HEK293 (cell line): ENCODE results near the gene HPS6.

ENCODE experiments used
- GLI2 ChIP-seq: fragments of 450-650 bp; formaldehyde crosslinking; IDR thresholded peaks from 2 replicates; pipeline ENCODE4; 2017; ENCODE audit warnings: missing biosample characterization, missing genetic modification characterization, low read depth, borderline replicate concordance
- GLIS2 ChIP-seq: fragments of 450-650 bp; formaldehyde crosslinking; IDR thresholded peaks from 2 replicates; pipeline ENCODE4 v1.5.1; 2016; ENCODE audit warnings: missing biosample characterization, missing genetic modification characterization
- MEIS1 ChIP-seq: sonication (generic); formaldehyde crosslinking; IDR thresholded peaks from 2 replicates; pipeline ENCODE4 v1.8.1; 2022; ENCODE audit warnings: missing genetic modification reagents, mild to moderate bottlenecking, borderline replicate concordance
- MZF1 ChIP-seq: fragments of 450-650 bp; formaldehyde crosslinking; IDR thresholded peaks from 2 replicates; pipeline ENCODE4 v1.5.1; 2017; ENCODE audit warnings: missing biosample characterization, missing genetic modification characterization, borderline replicate concordance
- YY1 ChIP-seq: fragments of 450-650 bp; formaldehyde crosslinking; IDR thresholded peaks from 2 replicates; pipeline ENCODE4 v1.5.1; 2018; ENCODE audit warnings: missing biosample characterization, missing genetic modification characterization
- ZNF404 ChIP-seq: fragments of 450-650 bp; formaldehyde crosslinking; IDR thresholded peaks from 2 replicates; pipeline ENCODE4 v1.5.1; 2017; ENCODE audit warnings: missing biosample characterization, missing genetic modification characterization
- ZNF416 ChIP-seq: fragments of 450-650 bp; formaldehyde crosslinking; IDR thresholded peaks from 2 replicates; pipeline ENCODE4 v1.5.1; 2016; ENCODE audit warnings: missing biosample characterization, missing genetic modification characterization
- ZNF549 ChIP-seq: fragments of 450-650 bp; IDR thresholded peaks from 2 replicates; pipeline ENCODE4 v1.5.1; 2018; ENCODE audit warnings: missing biosample characterization, missing genetic modification characterization, mild to moderate bottlenecking, inconsistent platforms, moderate library complexity
- TF ChIP-seq, protein P1 (sequence below): fragments of 450-650 bp; formaldehyde crosslinking; IDR thresholded peaks from 2 replicates; pipeline ENCODE4 v1.5.1; 2016; ENCODE audit warnings: missing biosample characterization, missing genetic modification characterization
- TF ChIP-seq, protein P2 (sequence below): fragments of 450-650 bp; formaldehyde crosslinking; IDR thresholded peaks from 2 replicates; pipeline ENCODE4 v1.5.1; 2016; ENCODE audit warnings: missing biosample characterization, missing genetic modification characterization

DNA sequence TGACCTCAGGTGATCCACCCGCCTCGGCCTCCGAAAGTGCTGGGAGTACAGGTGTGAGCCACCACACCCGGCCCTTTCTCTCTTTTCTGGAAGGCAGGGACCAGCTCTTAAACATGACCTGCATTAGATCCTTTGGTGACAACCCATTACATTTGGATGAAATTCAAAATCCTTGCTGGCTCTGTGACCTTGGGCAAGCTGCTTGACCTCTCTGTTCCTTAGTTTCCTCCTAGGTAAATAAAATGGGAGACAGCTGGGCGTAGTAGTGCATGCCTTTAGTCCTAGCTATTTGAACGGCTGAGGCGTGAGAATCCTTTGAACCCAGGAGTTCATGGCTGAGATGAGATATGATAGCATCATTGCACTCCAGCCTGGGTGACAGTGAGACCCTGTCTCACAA, 31.3 kb downstream of the HPS6 start:
- TF ChIP-seq ZNF416 (tag by site-specific recombination) (no peak), MZF1 (tag by site-specific recombination) (no peak), MEIS1 (CRISPR knock-in tag) (no peak), ZNF549 (tag by site-specific recombination) (no peak), GLIS2 (tag by site-specific recombination) (no peak), YY1 (tag by site-specific recombination) (no peak), ZNF404 (tag by site-specific recombination) (no peak), GLI2 (tag by site-specific recombination) (no peak)
- TF ChIP-seq, protein P1, sequence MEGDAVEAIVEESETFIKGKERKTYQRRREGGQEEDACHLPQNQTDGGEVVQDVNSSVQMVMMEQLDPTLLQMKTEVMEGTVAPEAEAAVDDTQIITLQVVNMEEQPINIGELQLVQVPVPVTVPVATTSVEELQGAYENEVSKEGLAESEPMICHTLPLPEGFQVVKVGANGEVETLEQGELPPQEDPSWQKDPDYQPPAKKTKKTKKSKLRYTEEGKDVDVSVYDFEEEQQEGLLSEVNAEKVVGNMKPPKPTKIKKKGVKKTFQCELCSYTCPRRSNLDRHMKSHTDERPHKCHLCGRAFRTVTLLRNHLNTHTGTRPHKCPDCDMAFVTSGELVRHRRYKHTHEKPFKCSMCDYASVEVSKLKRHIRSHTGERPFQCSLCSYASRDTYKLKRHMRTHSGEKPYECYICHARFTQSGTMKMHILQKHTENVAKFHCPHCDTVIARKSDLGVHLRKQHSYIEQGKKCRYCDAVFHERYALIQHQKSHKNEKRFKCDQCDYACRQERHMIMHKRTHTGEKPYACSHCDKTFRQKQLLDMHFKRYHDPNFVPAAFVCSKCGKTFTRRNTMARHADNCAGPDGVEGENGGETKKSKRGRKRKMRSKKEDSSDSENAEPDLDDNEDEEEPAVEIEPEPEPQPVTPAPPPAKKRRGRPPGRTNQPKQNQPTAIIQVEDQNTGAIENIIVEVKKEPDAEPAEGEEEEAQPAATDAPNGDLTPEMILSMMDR (tag by site-specific recombination): no peak
- TF ChIP-seq, protein P2, sequence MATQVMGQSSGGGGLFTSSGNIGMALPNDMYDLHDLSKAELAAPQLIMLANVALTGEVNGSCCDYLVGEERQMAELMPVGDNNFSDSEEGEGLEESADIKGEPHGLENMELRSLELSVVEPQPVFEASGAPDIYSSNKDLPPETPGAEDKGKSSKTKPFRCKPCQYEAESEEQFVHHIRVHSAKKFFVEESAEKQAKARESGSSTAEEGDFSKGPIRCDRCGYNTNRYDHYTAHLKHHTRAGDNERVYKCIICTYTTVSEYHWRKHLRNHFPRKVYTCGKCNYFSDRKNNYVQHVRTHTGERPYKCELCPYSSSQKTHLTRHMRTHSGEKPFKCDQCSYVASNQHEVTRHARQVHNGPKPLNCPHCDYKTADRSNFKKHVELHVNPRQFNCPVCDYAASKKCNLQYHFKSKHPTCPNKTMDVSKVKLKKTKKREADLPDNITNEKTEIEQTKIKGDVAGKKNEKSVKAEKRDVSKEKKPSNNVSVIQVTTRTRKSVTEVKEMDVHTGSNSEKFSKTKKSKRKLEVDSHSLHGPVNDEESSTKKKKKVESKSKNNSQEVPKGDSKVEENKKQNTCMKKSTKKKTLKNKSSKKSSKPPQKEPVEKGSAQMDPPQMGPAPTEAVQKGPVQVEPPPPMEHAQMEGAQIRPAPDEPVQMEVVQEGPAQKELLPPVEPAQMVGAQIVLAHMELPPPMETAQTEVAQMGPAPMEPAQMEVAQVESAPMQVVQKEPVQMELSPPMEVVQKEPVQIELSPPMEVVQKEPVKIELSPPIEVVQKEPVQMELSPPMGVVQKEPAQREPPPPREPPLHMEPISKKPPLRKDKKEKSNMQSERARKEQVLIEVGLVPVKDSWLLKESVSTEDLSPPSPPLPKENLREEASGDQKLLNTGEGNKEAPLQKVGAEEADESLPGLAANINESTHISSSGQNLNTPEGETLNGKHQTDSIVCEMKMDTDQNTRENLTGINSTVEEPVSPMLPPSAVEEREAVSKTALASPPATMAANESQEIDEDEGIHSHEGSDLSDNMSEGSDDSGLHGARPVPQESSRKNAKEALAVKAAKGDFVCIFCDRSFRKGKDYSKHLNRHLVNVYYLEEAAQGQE (tag by site-specific recombination): no peak
